GM18907 (cell line): ENCODE results near the gene RALGAPA2.

Experiments
- ATAC-seq: cut with Tn5 transposase; IDR thresholded peaks from one replicate; pipeline ENCODE4 v1.9.1; 2021; ENCODE audit warnings: mild to moderate bottlenecking, moderate library complexity; ENCODE audit not compliant: unreplicated experiment

The RALGAPA2 gene

GRCh38 chr20:20446425-20447015 lies 265.9 kb downstream of the RALGAPA2 start:
- ATAC-seq: no peak

- ATAC-seq: no peak
These were observed 266.4 kb downstream of the RALGAPA2 start for GRCh38 chr20:20446001-20446400.

GRCh38 chr20:20443504-20443903 lies 268.9 kb downstream of the RALGAPA2 start:
- no peak for ATAC-seq

- no peak for ATAC-seq
These were observed 270.0 kb downstream of the RALGAPA2 start for GRCh38 chr20:20442466-20442865.

- no peak for ATAC-seq
These were observed 271.4 kb downstream of the RALGAPA2 start for GRCh38 chr20:20440886-20441658.

- ATAC-seq: no peak
These were observed 272.0 kb downstream of the RALGAPA2 start for GRCh38 chr20:20440481-20440880.

- no peak for ATAC-seq
These were observed 272.7 kb downstream of the RALGAPA2 start for GRCh38 chr20:20439602-20440190.

GRCh38 chr20:20437314-20437713 lies 275.1 kb downstream of the RALGAPA2 start:
- ATAC-seq: no peak

GRCh38 chr20:20436689-20437088 lies 275.8 kb downstream of the RALGAPA2 start:
- ATAC-seq: no peak

- ATAC-seq: no peak
These were observed 277.0 kb downstream of the RALGAPA2 start for GRCh38 chr20:20435453-20435852.

- no peak for ATAC-seq
These were observed 279.7 kb downstream of the RALGAPA2 start for GRCh38 chr20:20432618-20433286.

- ATAC-seq: no peak
These were observed 282.4 kb downstream of the RALGAPA2 start for GRCh38 chr20:20430066-20430465.

GRCh38 chr20:20428067-20428466 lies 284.4 kb downstream of the RALGAPA2 start:
- no peak for ATAC-seq

- ATAC-seq: no peak
These were observed 285.1 kb downstream of the RALGAPA2 start for GRCh38 chr20:20427227-20427864.

- no peak for ATAC-seq
These were observed 285.9 kb downstream of the RALGAPA2 start for GRCh38 chr20:20426655-20426907.

- ATAC-seq: no peak
These were observed 286.4 kb downstream of the RALGAPA2 start for GRCh38 chr20:20425823-20426654.

- no peak for ATAC-seq
These were observed 289.3 kb downstream of the RALGAPA2 start for GRCh38 chr20:20423117-20423516.

GRCh38 chr20:20417876-20418676 lies 294.4 kb downstream of the RALGAPA2 start:
- no peak for ATAC-seq

GRCh38 chr20:20415321-20415720 lies 297.1 kb downstream of the RALGAPA2 start:
- no peak for ATAC-seq
